Body of pancreas (tissue), 4 donors: ENCODE measurements around the gene OR56A1.

Source experiments
- CTCF ChIP-seq, 7 experiments: fragments of 450-650 bp in 4 of 7; fragments of 200-600 bp in 3 of 7; sonication (generic) in 3 of 7; IDR thresholded peaks; one replicate each; pipeline ENCODE4 v1.5.1; 2016 to 2019; ENCODE audit warnings: antibody characterized with exemption in 7 of 7
- POLR2A ChIP-seq, 3 donors: fragments of 450-650 bp; IDR thresholded peaks; one replicate each; pipeline ENCODE4 v1.6.1; 2016; ENCODE audit warnings: antibody characterized with exemption in 3 of 3, mild to moderate bottlenecking in 2 of 3

- TF ChIP-seq CTCF (IDR thresholded peaks at IDR 0.05) (no peak), POLR2A (IDR thresholded peaks at IDR 0.05) (no peak)
Measured at GRCh38 chr11:6025056-6025455, 5.5 kb downstream of the OR56A1 start.
